ENCODE results near the gene ZNF451. TPM values are rescaled to one million over a fixed set of nuclear protein-coding genes. Genes with fewer than 3 reads are reported as not detected.

The ZNF451 gene
- 7.9 to 10.6 TPM (median 9.7 TPM) in 5 replicates for total RNA-seq (2022; extraction: Qiagen RNA extraction)

GRCh38 chr6:57089687-57090457 is at the start of gene ZNF451:
Gene ZNF451, plus strand, starts transcription at chr6:57090188. Its CDS starts 66 bp downstream, at chr6:57090254.

GRCh38 chr6:57046332-57047256 is 43.4 kb upstream of the ZNF451 start, which contains the start of gene KIAA1586:
Gene KIAA1586, plus strand, starts transcription at chr6:57046693. Its CDS starts 63 bp downstream, at chr6:57046756.

GRCh38 chr6:57172136-57173055 is 82.4 kb downstream of the ZNF451 start, which contains the start of gene BAG2:
Gene BAG2, plus strand, starts transcription at chr6:57172326. Its CDS starts 372 bp downstream, at chr6:57172698.

Other genes with a start within 250 kb of the ZNF451 start
- gene BEND6, start 135.1 kb upstream of the ZNF451 start, total RNA-seq (2022; extraction: Qiagen RNA extraction), result 0.65 to 0.92 TPM (median 0.88 TPM) in 5 replicates
- 5.2 to 5.9 TPM (median 5.6 TPM) in 5 replicates for gene KIAA1586, start 43.5 kb upstream of the ZNF451 start, total RNA-seq (2022; extraction: Qiagen RNA extraction)
- 6.3 to 7.6 TPM (median 7.0 TPM) in 5 replicates for gene BAG2, start 82.1 kb downstream of the ZNF451 start, total RNA-seq (2022; extraction: Qiagen RNA extraction)
- gene RAB23, start 132.1 kb downstream of the ZNF451 start, total RNA-seq (2022; extraction: Qiagen RNA extraction), result 7.1 to 9.0 TPM (median 8.4 TPM) in 5 replicates
- gene PRIM2, start 227.4 kb downstream of the ZNF451 start, total RNA-seq (2022; extraction: Qiagen RNA extraction), result 10.3 to 14.9 TPM (median 12.1 TPM) in 5 replicates